Inferior parietal cortex (tissue), 1 donor: ENCODE data around the gene GPR142.
A peak's percentile ranks its signal among the peaks of the same experiment; 100 is the strongest.

Experiments used
- DNase-seq: peaks from one replicate; pipeline ENCODE4 v3.0.0-alpha.2; 2016; ENCODE audit errors: extremely low spot score

Gene GPR142

GRCh38 chr17:74369665-74370490, 2.6 kb downstream of the GPR142 start:
- no peak for DNase-seq

- no peak for DNase-seq
Observed at GRCh38 chr17:74371653-74372147, 4.4 kb downstream of the GPR142 start.

- no peak for DNase-seq
Observed at GRCh38 chr17:74372426-74372825, 5.1 kb downstream of the GPR142 start.

- DNase-seq, result peak; percentile 79
Observed at GRCh38 chr17:74373838-74374606, 6.7 kb downstream of the GPR142 start.

- DNase-seq, result no peak
Observed at GRCh38 chr17:74374858-74375257, 7.6 kb downstream of the GPR142 start.

GRCh38 chr17:74379495-74380085, 12.3 kb downstream of the GPR142 start:
- peak; percentile 84 for DNase-seq

GRCh38 chr17:74380086-74380958, 13.0 kb downstream of the GPR142 start:
- DNase-seq, result no peak

- no peak for DNase-seq
Observed at GRCh38 chr17:74380959-74381808, 13.9 kb downstream of the GPR142 start.

- DNase-seq, result no peak
Observed at GRCh38 chr17:74383141-74383540, 15.8 kb downstream of the GPR142 start.

GRCh38 chr17:74385201-74385600, 17.9 kb downstream of the GPR142 start:
- DNase-seq, result no peak

GRCh38 chr17:74386386-74386785, 19.1 kb downstream of the GPR142 start:
- DNase-seq, result no peak

GRCh38 chr17:74387365-74388218, 20.3 kb downstream of the GPR142 start:
- no peak for DNase-seq

GRCh38 chr17:74389084-74389753, 21.9 kb downstream of the GPR142 start:
- DNase-seq, result no peak

- no peak for DNase-seq
Observed at GRCh38 chr17:74389937-74390679, 22.8 kb downstream of the GPR142 start.

GRCh38 chr17:74390680-74391653, 23.7 kb downstream of the GPR142 start:
- no peak for DNase-seq

- DNase-seq, result no peak
Observed at GRCh38 chr17:74391771-74392170, 24.5 kb downstream of the GPR142 start.

- DNase-seq, result no peak
Observed at GRCh38 chr17:74392848-74393247, 25.5 kb downstream of the GPR142 start.
